ENCODE data around the gene RPN1.
"Not testable (repeated sequence)": the region's sequence is repeated elsewhere in the genome, so short reads cannot be mapped to it uniquely, and the experiment has no call there.

The RPN1 gene

GRCh38 chr3:128650096-128651050 lies at the start of gene RPN1:
RPN1 (minus strand) TSS chr3:128650818; CDS start chr3:128650800, 18 bp downstream.
- DNase-seq (ENCODE audit: extremely low read depth in 1 of 2, low read depth in 1 of 2) = peak; percentile 88 to 92

GRCh38 chr3:128698211-128699047 lies 47.8 kb upstream of the RPN1 start:
- no peak for DNase-seq (ENCODE audit: extremely low read depth in 1 of 2, low read depth in 1 of 2)

- no peak for DNase-seq (ENCODE audit: extremely low read depth in 1 of 2, low read depth in 1 of 2)
Observed at GRCh38 chr3:128697341-128697740, 46.7 kb upstream of the RPN1 start.

DNA sequence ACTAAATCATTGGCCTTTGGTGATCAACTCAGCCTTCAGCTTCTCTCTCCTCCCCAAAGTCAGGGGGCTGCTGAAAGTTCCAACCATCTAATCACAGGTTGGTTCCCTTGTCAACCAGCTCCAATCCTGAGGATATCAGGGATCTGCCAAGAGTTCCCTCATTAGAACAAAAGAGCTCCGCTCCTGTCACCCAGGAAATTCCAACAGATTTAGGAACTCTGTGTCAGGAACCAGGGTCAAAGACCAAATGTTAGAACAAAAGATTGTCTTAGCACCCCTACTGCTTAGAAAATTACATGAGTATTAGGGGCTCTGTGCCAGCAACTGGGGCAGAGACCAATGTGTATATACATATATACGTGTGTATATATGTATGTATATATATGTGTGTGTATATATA lies 43.1 kb upstream of the RPN1 start:
- no peak for DNase-seq (ENCODE audit: extremely low read depth in 1 of 2, low read depth in 1 of 2)

DNA sequence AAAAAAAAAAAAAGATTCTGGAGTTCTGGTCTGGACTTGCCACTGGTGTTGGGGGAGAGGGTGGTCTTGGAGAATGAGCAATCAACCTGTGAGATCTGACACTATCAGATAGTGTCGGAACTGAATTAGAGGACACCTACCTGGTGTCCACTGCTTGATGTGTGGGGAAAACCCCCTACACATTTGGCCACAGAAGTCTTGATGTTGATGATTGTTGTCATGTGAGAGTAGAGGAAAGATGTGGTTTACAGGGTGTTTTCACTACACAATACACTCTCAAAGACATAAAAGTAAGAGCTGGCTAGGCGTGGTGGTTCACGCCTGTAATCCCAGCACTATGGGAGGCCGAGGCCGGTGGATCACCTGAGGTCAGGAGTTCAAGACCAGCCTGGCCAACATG lies 38.4 kb upstream of the RPN1 start:
- no peak for DNase-seq (ENCODE audit: extremely low read depth in 1 of 2, low read depth in 1 of 2)

- DNase-seq (ENCODE audit: extremely low read depth in 1 of 2, low read depth in 1 of 2) = no peak
Observed at GRCh38 chr3:128686465-128686864, 35.8 kb upstream of the RPN1 start.

DNA sequence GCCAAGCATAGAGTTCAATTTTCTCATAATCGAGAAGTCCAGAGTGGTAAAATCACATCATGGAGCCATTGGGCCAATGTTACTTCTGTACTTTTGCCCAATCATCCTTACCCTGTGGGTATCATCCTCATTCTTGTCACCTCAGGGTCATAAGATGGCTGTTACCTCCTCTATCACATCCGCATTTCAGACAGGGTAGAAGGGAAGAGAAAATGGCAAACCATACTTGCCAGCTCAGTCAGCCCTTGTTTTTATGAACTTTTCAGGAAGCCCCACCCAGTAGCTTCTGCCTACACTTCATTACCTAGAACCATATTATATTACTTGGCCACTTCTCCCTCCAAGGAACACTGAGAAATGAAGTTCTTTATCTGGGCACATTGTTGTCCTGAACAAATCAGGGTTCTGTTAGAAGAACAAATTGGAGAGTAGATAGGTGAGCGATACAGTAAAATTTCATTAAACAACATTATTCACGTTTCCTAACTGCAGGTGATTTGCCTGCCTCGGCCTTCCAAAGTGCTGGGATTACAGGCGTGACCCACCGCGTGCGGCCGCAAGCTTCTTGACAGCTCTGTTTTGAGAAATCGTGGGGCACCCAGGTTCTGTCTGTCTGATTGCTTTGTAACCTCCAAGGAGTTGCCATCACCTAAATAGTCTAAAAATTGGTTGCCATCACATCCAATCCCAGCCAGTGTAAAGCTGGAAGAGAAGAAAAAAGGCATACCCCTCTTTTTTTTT lies 34.5 kb upstream of the RPN1 start:
- no peak for DNase-seq (ENCODE audit: extremely low read depth in 1 of 2, low read depth in 1 of 2)

- DNase-seq (ENCODE audit: extremely low read depth in 1 of 2, low read depth in 1 of 2) = no peak
Observed at GRCh38 chr3:128683957-128684356, 33.3 kb upstream of the RPN1 start.

DNA sequence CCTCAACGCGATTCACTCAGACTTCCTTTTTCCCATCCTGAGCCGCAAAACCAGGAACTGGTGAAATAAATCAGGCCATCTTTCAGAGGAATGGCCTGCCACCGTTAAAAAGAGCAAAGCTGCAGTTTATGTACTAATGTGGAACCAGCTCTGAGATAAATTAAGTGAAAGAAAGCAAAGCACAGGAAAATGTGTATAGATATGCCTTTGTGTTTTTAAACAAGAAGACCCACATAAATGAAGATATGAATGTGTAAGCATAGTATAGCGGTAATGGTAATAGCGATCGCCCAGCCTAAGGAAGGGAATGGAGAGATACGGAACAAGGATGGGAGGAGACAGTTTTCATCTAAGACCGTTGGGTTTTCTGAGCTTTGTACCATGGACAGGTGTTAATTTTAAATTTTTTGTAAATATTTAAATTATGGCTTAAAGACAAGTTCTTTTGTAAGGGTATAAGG lies 30.8 kb upstream of the RPN1 start:
- no peak for DNase-seq (ENCODE audit: extremely low read depth in 1 of 2, low read depth in 1 of 2)

DNA sequence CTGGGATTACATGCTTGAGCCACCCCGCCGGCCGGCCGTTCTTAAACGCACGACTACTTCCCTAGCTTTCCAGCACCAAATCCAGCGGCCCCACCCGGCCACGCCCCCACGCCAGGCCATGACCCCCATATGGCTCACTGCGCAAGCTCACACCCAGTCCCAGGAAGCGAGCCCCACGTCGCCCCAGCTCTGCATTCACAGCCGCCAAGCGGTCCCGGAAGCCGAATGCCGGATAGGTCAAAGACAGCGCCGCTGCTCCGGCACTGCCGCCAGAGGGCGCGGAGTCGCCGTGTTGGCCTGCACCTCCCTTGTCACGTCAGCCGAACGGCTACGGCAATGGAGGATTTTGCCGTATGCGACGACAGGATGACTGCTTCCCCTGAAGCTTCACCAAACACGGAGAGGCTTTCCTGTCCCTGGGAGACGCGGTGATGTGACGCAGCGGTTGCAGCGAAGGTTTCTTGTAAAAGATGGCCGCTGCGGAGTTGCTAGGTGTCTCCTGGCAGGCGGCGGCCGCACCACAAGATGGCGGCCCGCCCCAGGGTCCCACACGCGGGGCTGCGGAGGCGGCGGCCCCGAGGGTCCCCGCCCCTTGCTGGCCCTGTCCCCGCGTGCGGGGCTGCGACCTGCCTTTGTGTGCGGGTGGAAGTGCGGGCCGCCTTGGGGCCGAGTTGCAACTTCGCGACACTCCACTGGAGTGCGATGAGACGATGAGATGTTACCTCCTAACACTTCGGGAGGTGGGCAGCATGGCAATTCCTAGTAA lies 30.2 kb upstream of the RPN1 start:
- DNase-seq (ENCODE audit: extremely low read depth in 1 of 2, low read depth in 1 of 2) = peak; percentile 92

GRCh38 chr3:128679338-128679737 lies 28.7 kb upstream of the RPN1 start:
- no peak for DNase-seq (ENCODE audit: extremely low read depth in 1 of 2, low read depth in 1 of 2)

GRCh38 chr3:128675802-128676201 lies 25.2 kb upstream of the RPN1 start:
- not testable (repeated sequence) for DNase-seq (ENCODE audit: extremely low read depth in 1 of 2, low read depth in 1 of 2)

DNA sequence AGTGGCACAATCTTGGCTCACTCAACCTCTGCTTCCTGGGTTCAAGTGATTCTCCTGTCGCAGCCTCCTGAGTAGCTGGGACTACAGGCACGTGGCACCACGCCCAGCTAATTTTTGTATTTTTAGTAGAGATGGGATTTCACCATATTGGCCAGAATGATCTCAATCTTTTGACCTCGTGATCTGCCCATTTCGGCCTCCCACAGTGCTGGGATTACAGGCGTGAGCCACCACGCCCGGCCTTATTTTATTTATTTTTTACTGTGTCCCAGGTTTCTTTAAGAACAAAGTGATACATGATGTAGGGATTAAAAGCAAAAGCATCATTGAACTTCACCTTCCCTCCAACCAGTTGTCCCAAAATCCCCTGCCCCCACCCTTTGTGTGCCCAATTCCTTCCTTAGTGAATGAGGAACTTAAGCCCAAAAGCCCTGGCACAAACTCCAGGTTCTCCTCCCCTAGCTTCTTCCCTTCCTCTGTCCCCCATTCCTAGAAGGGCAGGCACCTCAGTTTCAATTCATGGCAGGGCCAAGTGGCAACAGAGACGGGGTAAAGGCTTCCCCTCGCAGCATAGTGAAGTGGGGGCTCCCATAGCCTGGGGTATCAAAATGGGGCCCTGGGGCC lies 23.7 kb upstream of the RPN1 start:
- no peak for DNase-seq (ENCODE audit: extremely low read depth in 1 of 2, low read depth in 1 of 2)

DNA sequence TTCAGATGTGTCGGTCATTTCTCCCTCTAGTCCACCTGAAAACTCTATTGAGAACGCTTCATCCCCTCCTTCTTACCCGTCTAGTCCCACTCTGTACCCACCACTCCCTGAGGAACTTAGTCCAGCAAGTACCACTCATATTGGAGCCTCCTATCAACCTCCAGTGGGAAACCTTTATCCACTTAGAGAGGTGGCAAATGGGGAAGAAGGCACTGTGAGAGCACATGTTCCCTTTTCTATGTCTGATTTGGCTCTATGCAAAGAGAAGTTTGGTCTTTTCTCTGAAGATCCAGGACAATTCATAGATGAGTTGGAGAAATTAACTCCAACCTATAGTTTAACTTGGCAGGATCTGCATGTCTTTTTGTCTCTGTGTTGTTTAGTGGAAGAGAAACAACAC lies 17.0 kb upstream of the RPN1 start:
- DNase-seq (ENCODE audit: extremely low read depth in 1 of 2, low read depth in 1 of 2) = no peak

GRCh38 chr3:128665362-128666021 lies 14.9 kb upstream of the RPN1 start:
- no peak for DNase-seq (ENCODE audit: extremely low read depth in 1 of 2, low read depth in 1 of 2)

DNA sequence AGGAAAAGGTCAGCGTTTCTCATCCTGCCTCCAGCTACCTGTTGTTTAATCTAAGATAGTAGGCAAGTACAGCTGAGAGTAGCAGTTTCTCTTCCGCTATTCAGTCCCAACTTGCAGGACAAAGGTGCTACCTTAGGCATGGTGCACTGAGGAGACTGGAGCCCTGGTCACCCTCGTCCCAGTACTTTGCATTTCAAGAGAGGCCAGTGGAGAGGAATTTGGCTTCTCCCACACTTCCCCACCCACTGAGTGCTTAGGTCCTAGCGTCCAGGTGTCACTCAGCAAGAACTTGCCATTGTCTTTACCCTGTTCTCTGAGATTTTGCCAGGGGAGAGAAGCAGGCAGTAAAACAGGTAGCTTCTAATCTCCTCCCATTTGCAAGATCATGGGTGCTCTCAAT lies 12.5 kb upstream of the RPN1 start:
- DNase-seq (ENCODE audit: extremely low read depth in 1 of 2, low read depth in 1 of 2) = no peak

GRCh38 chr3:128655531-128655930 lies 4.9 kb upstream of the RPN1 start:
- DNase-seq (ENCODE audit: extremely low read depth in 1 of 2, low read depth in 1 of 2) = no peak

- DNase-seq (ENCODE audit: extremely low read depth in 1 of 2, low read depth in 1 of 2) = peak in 1 of 2 donors; percentile 8
Observed at GRCh38 chr3:128653993-128654805, 3.6 kb upstream of the RPN1 start.
